H9 (cell line): ENCODE measurements around the gene HIRA. TPM values are rescaled to one million over a fixed set of nuclear protein-coding genes. Genes with fewer than 3 reads are reported as not detected.
A peak's percentile ranks its signal among the peaks of the same experiment; 100 is the strongest.
"Not testable (repeated sequence)": the region's sequence is repeated elsewhere in the genome, so short reads cannot be mapped to it uniquely, and the experiment has no call there.

Experiments used
- DNase-seq: peaks from one replicate; pipeline ENCODE4 v3.0.0-alpha.2; 2017
- H2AFZ ChIP-seq: one replicate; pipeline ENCODE4 v1.6.1; 2013; ENCODE audit warnings: mild to moderate bottlenecking, low read length, control low read depth, moderate library complexity
- H2AK5ac ChIP-seq: 2 replicates; pipeline ENCODE4 v1.6.1; 2013; ENCODE audit warnings: low read length, control low read depth, mixed read lengths; ENCODE audit not compliant: insufficient read length
- H2BK120ac ChIP-seq: one replicate; pipeline ENCODE4 v1.6.1; 2013; ENCODE audit warnings: low read depth, mild to moderate bottlenecking, low read length, control low read depth, inconsistent platforms; ENCODE audit not compliant: poor library complexity, severe bottlenecking
- H2BK12ac ChIP-seq: 2 replicates; pipeline ENCODE4 v1.6.1; 2013; ENCODE audit warnings: low read length, control low read depth, mixed read lengths, low read depth; ENCODE audit not compliant: insufficient read length
- H2BK15ac ChIP-seq: 2 replicates; pipeline ENCODE4 v1.6.1; 2013; ENCODE audit warnings: low read depth, low read length, control low read depth
- H2BK20ac ChIP-seq: one replicate; pipeline ENCODE4 v1.6.1; 2013; ENCODE audit warnings: low read depth, mild to moderate bottlenecking, low read length, control low read depth, inconsistent platforms; ENCODE audit not compliant: poor library complexity, severe bottlenecking
- H2BK5ac ChIP-seq: 2 replicates; pipeline ENCODE4 v1.6.1; 2013; ENCODE audit warnings: low read length, control low read depth, mixed read lengths; ENCODE audit not compliant: insufficient read length
- H3K14ac ChIP-seq: 2 replicates; pipeline ENCODE4 v1.6.1; 2013; ENCODE audit warnings: low read length, control low read depth; ENCODE audit not compliant: insufficient read depth
- H3K18ac ChIP-seq: 2 replicates; pipeline ENCODE4 v1.6.1; 2013; ENCODE audit warnings: low read depth, mild to moderate bottlenecking, mixed read lengths, low read length, control low read depth; ENCODE audit not compliant: insufficient read length
- H3K23ac ChIP-seq: 2 replicates; pipeline ENCODE4 v1.6.1; 2013; ENCODE audit warnings: low read length, control low read depth, mixed read lengths, low read depth; ENCODE audit not compliant: insufficient read length
- H3K23me2 ChIP-seq: 2 replicates; pipeline ENCODE4 v1.6.1; 2013; ENCODE audit warnings: low read depth, mild to moderate bottlenecking, mixed read lengths, low read length, control low read depth; ENCODE audit not compliant: insufficient read length, poor library complexity, severe bottlenecking
- H3K27ac ChIP-seq: 2 replicates; pipeline ENCODE4 v1.5.1; 2013; ENCODE audit warnings: low read length, control low read depth, mixed read lengths, low read depth; ENCODE audit not compliant: insufficient read length
- H3K27me3 ChIP-seq: 2 replicates; pipeline ENCODE4 v1.6.1; 2013; ENCODE audit warnings: low read length, control low read depth, inconsistent platforms; ENCODE audit not compliant: insufficient read depth
- H3K4ac ChIP-seq: 2 replicates; pipeline ENCODE4 v1.6.1; 2013; ENCODE audit warnings: low read depth, mild to moderate bottlenecking, control low read depth, inconsistent platforms, low read length, moderate library complexity
- H3K4me1 ChIP-seq: 2 replicates; pipeline ENCODE4 v1.6.1; 2013; ENCODE audit warnings: low read length, control low read depth, inconsistent platforms; ENCODE audit not compliant: insufficient read depth
- H3K4me2 ChIP-seq: 2 replicates; pipeline ENCODE4 v1.6.1; 2013; ENCODE audit warnings: low read length, control low read depth, mixed read lengths; ENCODE audit not compliant: insufficient read length, insufficient read depth
- H3K56ac ChIP-seq: 2 replicates; pipeline ENCODE4 v1.6.1; 2013; ENCODE audit warnings: low read depth, mild to moderate bottlenecking, mixed read lengths, low read length, control low read depth; ENCODE audit not compliant: insufficient read length
- H3K79me1 ChIP-seq: 2 replicates; pipeline ENCODE4 v1.6.1; 2013; ENCODE audit warnings: low read depth, mild to moderate bottlenecking, moderate library complexity, low read length, control low read depth, inconsistent platforms; ENCODE audit not compliant: insufficient read depth, poor library complexity, severe bottlenecking
- H3K79me2 ChIP-seq: 2 replicates; pipeline ENCODE4 v1.6.1; 2013; ENCODE audit warnings: low read length, control low read depth, inconsistent platforms; ENCODE audit not compliant: insufficient read depth
- H3K9ac ChIP-seq: 2 replicates; pipeline ENCODE4 v1.6.1; 2013; ENCODE audit warnings: low read length, control low read depth, mixed read lengths; ENCODE audit not compliant: insufficient read length; ENCODE audit errors: extremely low read depth
- H3K9me3 ChIP-seq: one replicate; pipeline ENCODE4 v1.6.1; 2013; ENCODE audit warnings: low read depth, low read length, inconsistent platforms; ENCODE audit not compliant: control insufficient read depth
- H3T11ph ChIP-seq: one replicate; pipeline ENCODE4 v1.6.1; 2013; ENCODE audit warnings: mild to moderate bottlenecking, low read length, control low read depth, inconsistent platforms
- H4K20me1 ChIP-seq: one replicate; pipeline ENCODE4 v1.6.1; 2013; ENCODE audit not compliant: control insufficient read depth, insufficient read length, insufficient read depth
- H4K5ac ChIP-seq: 2 replicates; pipeline ENCODE4 v1.6.1; 2013; ENCODE audit warnings: low read depth, mild to moderate bottlenecking, mixed read lengths, low read length, control low read depth; ENCODE audit not compliant: insufficient read length
- H4K8ac ChIP-seq: replicated peaks from 2 replicates; pipeline ENCODE4 v1.6.1; 2013; ENCODE audit warnings: low read length, control low read depth, mixed read lengths, low read depth; ENCODE audit not compliant: insufficient read length
- H4K91ac ChIP-seq: 2 replicates; pipeline ENCODE4 v1.6.1; 2013; ENCODE audit warnings: low read depth, mild to moderate bottlenecking, moderate library complexity, mixed read lengths, low read length, control low read depth; ENCODE audit not compliant: insufficient read length
- H3K27ac Mint-ChIP-seq, 3 experiments: 2 replicates in 2 of 3; 3 replicates in 1 of 3; pipeline ENCODE4 v1.8.0; 2020 to 2021; ENCODE audit warnings: mixed read lengths in 3 of 3, mild to moderate bottlenecking in 1 of 3, moderate library complexity in 1 of 3
- H3K27me3 Mint-ChIP-seq: 2 replicates; pipeline ENCODE4 v1.8.0; 2021; ENCODE audit warnings: low read depth, mild to moderate bottlenecking, moderate library complexity, mixed read lengths
- H3K36me3 Mint-ChIP-seq, 3 experiments: 2 replicates in 2 of 3; 3 replicates in 1 of 3; pipeline ENCODE4 v1.8.0; 2020 to 2021; ENCODE audit warnings: low read depth in 3 of 3, mixed read lengths in 3 of 3; ENCODE audit not compliant: insufficient read depth in 1 of 3
- H3K4me1 Mint-ChIP-seq, 2 experiments: 2 replicates each; pipeline ENCODE4 v1.8.0; 2020; ENCODE audit warnings: mixed read lengths in 2 of 2
- H3K4me3 Mint-ChIP-seq, 2 experiments: 2 replicates in 1 of 2; 3 replicates in 1 of 2; pipeline ENCODE4 v1.8.0; 2020 to 2021; ENCODE audit warnings: mild to moderate bottlenecking in 2 of 2, mixed read lengths in 2 of 2, moderate library complexity in 1 of 2
- H3K9me3 Mint-ChIP-seq, 2 experiments: 2 replicates in 1 of 2; 3 replicates in 1 of 2; pipeline ENCODE4 v1.8.0; 2020; ENCODE audit warnings: mild to moderate bottlenecking in 2 of 2, mixed read lengths in 2 of 2, moderate library complexity in 1 of 2
- CTCF ChIP-seq: fragments of 200-600 bp; sonication (generic); conservative IDR thresholded peaks from 3 replicates; pipeline ENCODE4 v1.8.0; 2021; ENCODE audit warnings: antibody characterized with exemption, mild to moderate bottlenecking
- WGBS: extraction: QIAGEN DNeasy Blood & Tissue Kit; methylation state at CpG from one replicate; pipeline ENCODE4 v1.1.7; 2013; ENCODE audit warnings: missing lambda C conversion rate, low lambda C conversion rate, mixed read lengths; ENCODE audit not compliant: insufficient read length; ENCODE audit errors: extremely low coverage; 5-methylcytosine and 5-hydroxymethylcytosine counted together
- total RNA-seq: library from RNA; stranded (reverse); gene quantifications from 2 replicates; pipeline ENCODE4 v1.2.1, GENCODE V29; 2021

Gene HIRA
- total RNA-seq, 1 experiment from 2014 or later = 51.9 TPM

- no peak overlapping the region for H2BK20ac ChIP-seq
- H3K79me1 ChIP-seq = no peaks in the 10 kb centered on the region
- H3K56ac ChIP-seq = no peak overlapping the region
- no peak overlapping the region for H4K5ac ChIP-seq
- no peaks in the 10 kb centered on the region for H3K9me3 ChIP-seq
- no peak overlapping the region for H3K4ac ChIP-seq
- H3K4me2 ChIP-seq = no peak overlapping the region
- H3K27me3 ChIP-seq = no peaks in the 10 kb centered on the region
- no peaks in the 10 kb centered on the region for H3K9me3 Mint-ChIP-seq
- H4K20me1 ChIP-seq = no peaks in the 10 kb centered on the region
- no peak overlapping the region for H2AFZ ChIP-seq
- H3K27ac ChIP-seq = no peak overlapping the region
- no peak overlapping the region for H3K4me3 Mint-ChIP-seq
- no peak overlapping the region for H3T11ph ChIP-seq
- H4K91ac ChIP-seq = no peak overlapping the region
- H2BK15ac ChIP-seq = no peak overlapping the region
- H3K4me1 Mint-ChIP-seq = peaks cover 0 to 3% of the 10 kb centered on the region in 2 experiments; a peak in 1 of 4 replicates
- DNase-seq = no peak
- H3K36me3 Mint-ChIP-seq = peaks cover 10 to 18% (median 14%) of the 10 kb centered on the region in 3 experiments; a peak in 6 of 7 replicates
- no peak for TF ChIP-seq CTCF
- no peak overlapping the region for H2BK120ac ChIP-seq
- no peaks in the 10 kb centered on the region for H3K27me3 Mint-ChIP-seq
- H2BK5ac ChIP-seq = no peak overlapping the region
- no peaks in the 10 kb centered on the region for H3K23me2 ChIP-seq
- no peak overlapping the region for H3K14ac ChIP-seq
- no peak overlapping the region for H3K18ac ChIP-seq
- no peak overlapping the region for H3K27ac Mint-ChIP-seq
- H2BK12ac ChIP-seq = no peak overlapping the region
- no peak overlapping the region for H2AK5ac ChIP-seq
- H4K8ac ChIP-seq = no peak overlapping the region
- no peaks in the 10 kb centered on the region for H3K4me1 ChIP-seq
- H3K23ac ChIP-seq = no peak overlapping the region
- no peak overlapping the region for H3K9ac ChIP-seq
- no peaks in the 10 kb centered on the region for H3K79me2 ChIP-seq
- WGBS = no CpG with 5 or more reads among the region's 7 CpGs
Observed at GRCh38 chr22:19438298-19438697, 6.8 kb upstream of the HIRA start.

- H3K36me3 Mint-ChIP-seq = peaks cover 5 to 18% (median 9%) of the 10 kb centered on the region in 3 experiments; a peak in 6 of 7 replicates
- not testable (repeated sequence) for H3K27me3 Mint-ChIP-seq, H3K4me1 ChIP-seq, H3K18ac ChIP-seq, H3K9me3 Mint-ChIP-seq, H3K79me1 ChIP-seq, H2AK5ac ChIP-seq, H4K20me1 ChIP-seq, DNase-seq, H3K23me2 ChIP-seq, H2BK12ac ChIP-seq, H3K27me3 ChIP-seq, H3K4me1 Mint-ChIP-seq, H3K56ac ChIP-seq, H2BK20ac ChIP-seq, H4K91ac ChIP-seq, H3T11ph ChIP-seq, H3K4me2 ChIP-seq, H3K79me2 ChIP-seq, H2BK15ac ChIP-seq, H3K14ac ChIP-seq, H3K4ac ChIP-seq, H3K9ac ChIP-seq, H3K23ac ChIP-seq, H3K27ac ChIP-seq, H2BK5ac ChIP-seq, H2BK120ac ChIP-seq, H4K8ac ChIP-seq, H2AFZ ChIP-seq, H3K4me3 Mint-ChIP-seq, H4K5ac ChIP-seq, H3K9me3 ChIP-seq
- no CpG with 5 or more reads among the region's 9 CpGs for WGBS
- peak overlapping the region in 2 of 3 experiments; percentile 18 to 84; a peak in 1 of 7 replicates for H3K27ac Mint-ChIP-seq
Observed at GRCh38 chr22:19436444-19437161, 5.1 kb upstream of the HIRA start.
